B cell (primary cell): Measurements from ENCODE around the gene SYNPO. TPM values are rescaled to one million over a fixed set of nuclear protein-coding genes. Genes with fewer than 3 reads are reported as not detected.

Experiments
- ATAC-seq: fragments of 200-7000 bp; cut with Tn5 transposase; one replicate; pipeline ENCODE4 v1.10.0; 2021; ENCODE audit warnings: low read depth, mild to moderate bottlenecking, moderate number of reproducible peaks, moderate library complexity
- CTCF ChIA-PET: fragments of 350-600 bp; sonication (Branson Sonifier 250); formaldehyde crosslinking; loops from one replicate; lab custom pipeline; 2021; ENCODE audit warnings: antibody characterized with exemption, inconsistent platforms; lab: Charles Lee
- POLR2A ChIA-PET: fragments of 350-600 bp; sonication (Branson Sonifier 250); formaldehyde crosslinking; loops from one replicate; lab custom pipeline; 2021; ENCODE audit warnings: antibody characterized with exemption; lab: Charles Lee
- DNase-seq: peaks from one replicate; pipeline ENCODE4 v3.0.0; 2013
- H2AFZ ChIP-seq: 2 replicates; pipeline ENCODE4 v1.6.1; 2012; ENCODE audit warnings: mild to moderate bottlenecking, low read depth, low read length; ENCODE audit not compliant: insufficient read depth, poor library complexity, severe bottlenecking
- H3K27ac ChIP-seq, 2 donors: 1 replicate in 1 of 2; 2 replicates in 1 of 2; pipeline ENCODE4 v1.5.1; 2012 to 2013; ENCODE audit warnings: low read length in 2 of 2, mild to moderate bottlenecking in 2 of 2, moderate library complexity in 1 of 2
- H3K27me3 ChIP-seq, 4 experiments: fragments of 200-600 bp in 1 of 4; sonication (generic) in 1 of 4; replicated peaks in 1 of 4; 1 replicate in 2 of 4; 2 replicates in 2 of 4; pipeline versions ENCODE4 v1.6.1 to v1.7.0; 2013 to 2016; ENCODE audit warnings: low read length in 3 of 4, mild to moderate bottlenecking in 2 of 4, mixed read lengths in 1 of 4, moderate library complexity in 1 of 4; ENCODE audit not compliant: insufficient read depth in 4 of 4, control insufficient read depth in 3 of 4; ENCODE audit errors: control extremely low read depth in 1 of 4
- H3K36me3 ChIP-seq, 2 experiments: replicated peaks in 1 of 2; 1 replicate in 1 of 2; 2 replicates in 1 of 2; pipeline versions ENCODE4 v1.6.1 to v1.7.1; 2013; ENCODE audit warnings: low read length in 1 of 2; ENCODE audit not compliant: insufficient read depth in 2 of 2, control insufficient read depth in 1 of 2; ENCODE audit errors: control extremely low read depth in 1 of 2, extremely low read depth in 1 of 2
- H3K4me1 ChIP-seq, 2 donors: fragments of 200-600 bp in 1 of 2; sonication (generic) in 1 of 2; 1 replicate in 1 of 2; 2 replicates in 1 of 2; pipeline versions ENCODE4 v1.5.1 to v1.6.1; 2013 to 2017; ENCODE audit warnings: low read length in 2 of 2; ENCODE audit not compliant: control insufficient read depth in 2 of 2, insufficient read depth in 2 of 2
- H3K4me2 ChIP-seq: replicated peaks from 2 replicates; pipeline ENCODE3; 2012; ENCODE audit warnings: mild to moderate bottlenecking, low read depth, low read length; ENCODE audit not compliant: poor library complexity, severe bottlenecking
- H3K4me3 ChIP-seq, 5 experiments: fragments of 200-600 bp in 1 of 5; sonication (generic) in 1 of 5; 1 replicate in 3 of 5; 2 replicates in 2 of 5; pipeline versions ENCODE4 v1.5.1 to v1.7.0; 2011 to 2016; ENCODE audit warnings: low read length in 4 of 5, mild to moderate bottlenecking in 4 of 5, low read depth in 2 of 5, control low read depth in 1 of 5, moderate library complexity in 1 of 5; ENCODE audit not compliant: insufficient read depth in 1 of 5; ENCODE audit errors: control extremely low read depth in 1 of 5, extremely low read depth in 1 of 5
- H3K79me2 ChIP-seq: fragments of 200-600 bp; sonication (generic); one replicate; pipeline ENCODE4 v1.6.0; 2016; ENCODE audit warnings: low read length; ENCODE audit not compliant: control insufficient read depth, insufficient read depth
- H3K9ac ChIP-seq: fragments of 200-600 bp; sonication (generic); 2 replicates; pipeline ENCODE4 v1.6.1; 2017; ENCODE audit warnings: mild to moderate bottlenecking, low read length, moderate library complexity
- H3K9me3 ChIP-seq, 3 donors: one replicate each; pipeline versions ENCODE4 v1.6.1 to v1.7.1; 2013; ENCODE audit warnings: low read length in 2 of 3; ENCODE audit not compliant: control insufficient read depth in 2 of 3, insufficient read depth in 1 of 3; ENCODE audit errors: control extremely low read depth in 1 of 3
- H4K20me1 ChIP-seq: 2 replicates; pipeline ENCODE4 v1.6.0; 2012; ENCODE audit warnings: mild to moderate bottlenecking, low read length; ENCODE audit not compliant: insufficient read depth, control insufficient read depth, poor library complexity, severe bottlenecking
- H3K27ac Mint-ChIP-seq: one replicate; pipeline ENCODE4 v1.8.0; 2021; ENCODE audit warnings: mixed read lengths
- H3K27me3 Mint-ChIP-seq: one replicate; pipeline ENCODE4 v1.8.0; 2021; ENCODE audit warnings: mixed read lengths
- H3K4me1 Mint-ChIP-seq: one replicate; pipeline ENCODE4 v1.8.0; 2021; ENCODE audit warnings: mixed read lengths
- H3K4me3 Mint-ChIP-seq: one replicate; pipeline ENCODE4 v1.8.0; 2021; ENCODE audit warnings: mixed read lengths
- H3K9me3 Mint-ChIP-seq: one replicate; pipeline ENCODE4 v1.8.0; 2022; ENCODE audit warnings: mixed read lengths; ENCODE audit not compliant: insufficient read depth
- EZH2 ChIP-seq: IDR thresholded peaks from 2 replicates; pipeline ENCODE4 v1.6.1; 2012; ENCODE audit warnings: borderline replicate concordance, low read depth, mild to moderate bottlenecking, moderate library complexity, low read length; ENCODE audit not compliant: insufficient read depth, poor library complexity, severe bottlenecking
- WGBS: methylation state at CpG from one replicate; pipeline ENCODE4 v1.1.5; 2013; ENCODE audit warnings: missing lambda C conversion rate; ENCODE audit not compliant: insufficient coverage; 5-methylcytosine and 5-hydroxymethylcytosine counted together
- intact Hi-C: fragments of 100-400 bp; cut with micrococcal nuclease; formaldehyde crosslinking; loops from one replicate; pipeline ENCODE4 v1.10.0; 2022
- polyA plus RNA-seq: library from polyadenylated mRNA; depleted of rRNA; stranded (reverse); fragments of >200 nt; gene quantifications from 2 replicates; pipeline ENCODE4 v1.2.3, GENCODE V29; 2012
- total RNA-seq, 2 donors: library from RNA; stranded (reverse); fragments of 120-200 nt in 1 of 2; gene quantifications; 1 replicate in 1 of 2; 2 replicates in 1 of 2; pipeline versions ENCODE4 v1.2.3 to v1.2.4, GENCODE V29; 2013 to 2022
- TF ChIP-seq, protein P1 (sequence below): fragments of 200-600 bp; IDR thresholded peaks from one replicate; pipeline ENCODE4 v1.8.0; 2022; ENCODE audit warnings: antibody characterized with exemption, mild to moderate bottlenecking

SYNPO gene
- total and polyA plus RNA-seq, 2 donors (not counting 1 experiment from before 2014, with no cell fraction given): 13.2 to 16.8 TPM

DNA sequence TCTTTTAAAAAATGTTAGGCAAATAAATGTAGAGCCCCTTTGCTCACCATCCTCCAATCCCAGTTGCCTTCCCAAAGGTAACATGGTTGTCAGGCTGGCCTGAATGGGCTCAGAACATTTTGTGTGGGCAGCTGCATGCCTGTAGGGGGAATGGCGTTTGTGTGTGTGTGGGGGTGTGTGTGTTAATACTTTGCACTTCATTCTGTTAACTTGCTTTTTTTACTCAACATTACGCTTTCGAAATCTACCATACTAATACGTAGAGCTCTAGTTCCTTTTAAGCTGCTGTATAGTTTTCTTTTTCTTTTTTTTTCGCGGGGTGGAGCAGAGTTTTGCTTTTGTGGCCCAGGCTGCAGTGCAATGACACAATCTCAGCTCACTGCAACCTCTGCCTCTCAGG lies 34.6 kb downstream of the SYNPO start:
- H3K4me2 ChIP-seq: no peak overlapping the region
- no peak for DNase-seq
- H3K4me3 ChIP-seq: no peak overlapping the region
- whole genome bisulfite sequencing: 100% methylated on average over 3 of the region's 6 CpGs
- Mint-ChIP-seq H3K27me3 (peaks cover 19% of the 10 kb centered on the region), H3K9me3 (no peaks in the 10 kb centered on the region), H3K4me1 (peaks cover 15% of the 10 kb centered on the region), H3K27ac (no peak overlapping the region), H3K4me3 (no peak overlapping the region)
- peaks cover 14 to 19% of the 10 kb centered on the region in 2 donors for H3K4me1 ChIP-seq
- no peak overlapping the region for H2AFZ ChIP-seq
- no peaks in the 10 kb centered on the region for H3K79me2 ChIP-seq
- no peak for ATAC-seq
- peaks cover 0 to 4% (median 0%) of the 10 kb centered on the region in 3 donors for H3K9me3 ChIP-seq
- ChIA-PET CTCF (interaction anchor here (1.0 kb wide), 1 partner anchor 26 kb away, joined by 3 read pairs; the partner anchor contains the start of gene RBM22), POLR2A (interaction anchor here (0.5 kb wide), 1 partner anchor 257 kb away, joined by 4 read pairs; no protein-coding TSS in a partner anchor)
- H3K9ac ChIP-seq: no peak overlapping the region
- H4K20me1 ChIP-seq: no peaks in the 10 kb centered on the region
- TF ChIP-seq EZH2: no peak
- TF ChIP-seq, protein P1, sequence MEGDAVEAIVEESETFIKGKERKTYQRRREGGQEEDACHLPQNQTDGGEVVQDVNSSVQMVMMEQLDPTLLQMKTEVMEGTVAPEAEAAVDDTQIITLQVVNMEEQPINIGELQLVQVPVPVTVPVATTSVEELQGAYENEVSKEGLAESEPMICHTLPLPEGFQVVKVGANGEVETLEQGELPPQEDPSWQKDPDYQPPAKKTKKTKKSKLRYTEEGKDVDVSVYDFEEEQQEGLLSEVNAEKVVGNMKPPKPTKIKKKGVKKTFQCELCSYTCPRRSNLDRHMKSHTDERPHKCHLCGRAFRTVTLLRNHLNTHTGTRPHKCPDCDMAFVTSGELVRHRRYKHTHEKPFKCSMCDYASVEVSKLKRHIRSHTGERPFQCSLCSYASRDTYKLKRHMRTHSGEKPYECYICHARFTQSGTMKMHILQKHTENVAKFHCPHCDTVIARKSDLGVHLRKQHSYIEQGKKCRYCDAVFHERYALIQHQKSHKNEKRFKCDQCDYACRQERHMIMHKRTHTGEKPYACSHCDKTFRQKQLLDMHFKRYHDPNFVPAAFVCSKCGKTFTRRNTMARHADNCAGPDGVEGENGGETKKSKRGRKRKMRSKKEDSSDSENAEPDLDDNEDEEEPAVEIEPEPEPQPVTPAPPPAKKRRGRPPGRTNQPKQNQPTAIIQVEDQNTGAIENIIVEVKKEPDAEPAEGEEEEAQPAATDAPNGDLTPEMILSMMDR: no peak
- H3K27ac ChIP-seq: no peak overlapping the region
- H3K36me3 ChIP-seq: peaks cover 0 to 4% of the 10 kb centered on the region in 2 experiments
- peaks cover 0 to 29% (median 18%) of the 10 kb centered on the region in 4 experiments for H3K27me3 ChIP-seq
- intact Hi-C loops: no loop called here

DNA sequence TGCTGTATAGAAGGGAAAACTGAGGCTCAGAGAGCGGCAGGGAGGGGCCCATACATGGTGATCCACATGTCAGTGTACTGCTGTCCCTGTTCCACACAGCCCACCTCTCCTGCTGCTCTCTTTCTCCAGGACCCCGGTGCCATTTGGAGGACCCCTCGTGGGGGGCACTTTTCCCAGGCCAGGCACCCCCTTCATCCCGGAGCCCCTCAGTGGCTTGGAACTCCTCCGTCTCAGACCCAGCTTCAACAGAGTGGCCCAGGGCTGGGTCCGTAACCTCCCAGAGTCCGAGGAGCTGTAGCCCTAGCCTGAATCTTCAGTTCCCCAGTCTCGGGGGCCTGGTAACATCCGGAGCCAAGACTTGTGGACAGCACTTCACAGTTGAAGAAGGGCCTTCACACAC lies 36.1 kb downstream of the SYNPO start:
- TF ChIP-seq EZH2: no peak
- TF ChIP-seq, protein P1: no peak
- Mint-ChIP-seq H3K27me3 (peaks cover 5% of the 10 kb centered on the region), H3K9me3 (no peaks in the 10 kb centered on the region), H3K27ac (no peak overlapping the region), H3K4me3 (no peak overlapping the region), H3K4me1 (peaks cover 7% of the 10 kb centered on the region)
- no peaks in the 10 kb centered on the region for H3K79me2 ChIP-seq
- H3K4me1 ChIP-seq: peaks cover 7 to 13% of the 10 kb centered on the region in 2 donors
- no peak overlapping the region for H3K4me2 ChIP-seq
- ATAC-seq: no peak
- over 99% methylated on average over 9 of the region's 9 CpGs for WGBS
- no peak for DNase-seq
- H3K27ac ChIP-seq: no peak overlapping the region
- intact Hi-C loops: no loop called here
- no peak overlapping the region for H2AFZ ChIP-seq
- H3K4me3 ChIP-seq: no peak overlapping the region
- no peak overlapping the region for H3K9ac ChIP-seq
- peaks cover 0 to 14% (median 5%) of the 10 kb centered on the region in 4 experiments for H3K27me3 ChIP-seq
- peaks cover 0 to 4% (median 0%) of the 10 kb centered on the region in 3 donors for H3K9me3 ChIP-seq
- peaks cover 0 to 4% of the 10 kb centered on the region in 2 experiments for H3K36me3 ChIP-seq
- POLR2A ChIA-PET: interaction anchor here (0.6 kb wide), 1 partner anchor 46 kb away, joined by 3 read pairs; no protein-coding TSS in a partner anchor
- CTCF ChIA-PET: no interaction called here
- no peaks in the 10 kb centered on the region for H4K20me1 ChIP-seq
